DOHH2 (cell line): ENCODE measurements around the gene CBFA2T3.

Experiments used
- H3F3A ChIP-seq: fragments of 200-600 bp; sonication (generic), shearing (Covaris generic); 2 replicates; pipeline ENCODE4 v1.6.0; 2016; ENCODE audit warnings: antibody characterized with exemption, mild to moderate bottlenecking; ENCODE audit not compliant: control insufficient read depth, insufficient read depth
- H3K27ac ChIP-seq: fragments of 200-600 bp; sonication (generic); 2 replicates; pipeline ENCODE4 v1.5.1; 2014; ENCODE audit warnings: low read depth, mild to moderate bottlenecking, low read length, moderate library complexity
- H3K27me3 ChIP-seq: fragments of 200-600 bp; sonication (generic); 2 replicates; pipeline ENCODE4 v1.6.1; 2014; ENCODE audit warnings: mild to moderate bottlenecking, low read length, mixed read lengths; ENCODE audit not compliant: control insufficient read depth
- H3K36me3 ChIP-seq: fragments of 200-600 bp; sonication (generic); 2 replicates; pipeline ENCODE4 v1.6.1; 2014; ENCODE audit warnings: mild to moderate bottlenecking, low read length, moderate library complexity, mixed read lengths; ENCODE audit not compliant: control insufficient read depth
- H3K4me1 ChIP-seq: fragments of 200-600 bp; sonication (generic); 2 replicates; pipeline ENCODE4 v1.6.1; 2014; ENCODE audit warnings: mild to moderate bottlenecking, low read length, mixed read lengths; ENCODE audit not compliant: control insufficient read depth
- H3K4me2 ChIP-seq: fragments of 200-600 bp; sonication (generic); 2 replicates; pipeline ENCODE4 v1.6.0; 2014; ENCODE audit warnings: mild to moderate bottlenecking, low read length, moderate library complexity
- H3K4me3 ChIP-seq: fragments of 200-600 bp; sonication (generic); 2 replicates; pipeline ENCODE4 v1.5.1; 2014; ENCODE audit warnings: mild to moderate bottlenecking, low read length, mixed read lengths
- H3K79me2 ChIP-seq: fragments of 200-600 bp; sonication (generic); 2 replicates; pipeline ENCODE4 v1.6.1; 2014; ENCODE audit warnings: mild to moderate bottlenecking, low read length, mixed read lengths; ENCODE audit not compliant: control insufficient read depth
- H3K9me2 ChIP-seq: fragments of 200-600 bp; sonication (generic); replicated peaks from 2 replicates; pipeline ENCODE4 v1.6.1; 2014; ENCODE audit warnings: mild to moderate bottlenecking, low read length, mixed read lengths; ENCODE audit not compliant: control insufficient read depth
- H3K9me3 ChIP-seq: fragments of 200-600 bp; sonication (generic); 2 replicates; pipeline ENCODE4 v1.6.1; 2014; ENCODE audit warnings: antibody characterized with exemption, low read length, mixed read lengths; ENCODE audit not compliant: control insufficient read depth, insufficient read depth
- H4K20me1 ChIP-seq: fragments of 200-600 bp; sonication (generic); 2 replicates; pipeline ENCODE4 v1.6.0; 2014; ENCODE audit warnings: low read depth, mild to moderate bottlenecking, antibody characterized with exemption, low read length, moderate library complexity; ENCODE audit not compliant: control insufficient read depth, insufficient read depth
- EZH2phosphoT487 ChIP-seq: fragments of 200-600 bp; sonication (generic); IDR thresholded peaks from 2 replicates; pipeline ENCODE4 v1.6.1; 2017; ENCODE audit warnings: borderline replicate concordance, mild to moderate bottlenecking, antibody characterized with exemption, low read length, moderate library complexity, mixed read lengths
- TF ChIP-seq, protein P1 (sequence below): fragments of 200-600 bp; sonication (generic); IDR thresholded peaks from one replicate; pipeline ENCODE4 v1.5.1; 2014; ENCODE audit warnings: antibody characterized with exemption, mild to moderate bottlenecking, low read depth, low read length; ENCODE audit not compliant: poor library complexity, severe bottlenecking

The CBFA2T3 gene

DNA sequence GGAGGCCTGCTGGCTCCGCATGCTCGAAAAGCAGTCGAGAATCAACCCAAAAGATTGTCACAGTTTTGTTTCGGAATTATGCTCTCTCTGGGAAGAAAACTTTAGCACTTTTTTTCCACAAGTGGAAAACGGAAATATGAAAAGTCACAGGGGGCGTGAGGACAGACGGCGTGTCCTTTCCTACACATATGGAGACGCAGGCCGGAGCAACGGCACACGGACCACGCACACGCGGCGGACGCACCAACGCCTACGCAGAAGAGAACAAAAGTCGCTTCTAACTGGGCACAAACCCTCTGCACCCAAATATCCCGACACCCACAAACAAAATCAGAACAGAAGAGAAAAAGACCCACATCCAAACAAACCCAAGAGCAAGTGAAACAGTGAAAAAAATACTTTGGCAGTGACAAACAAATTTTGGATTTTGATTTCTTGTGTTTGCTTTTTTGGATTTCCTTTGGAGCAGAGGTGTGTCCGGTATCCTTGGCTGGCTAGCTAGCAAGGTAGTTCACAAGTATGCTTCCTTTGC lies 101.2 kb downstream of the CBFA2T3 start:
- no peaks in the 10 kb centered on the region for H3K79me2 ChIP-seq
- TF ChIP-seq EZH2phosphoT487 = no peak
- TF ChIP-seq, protein P1, sequence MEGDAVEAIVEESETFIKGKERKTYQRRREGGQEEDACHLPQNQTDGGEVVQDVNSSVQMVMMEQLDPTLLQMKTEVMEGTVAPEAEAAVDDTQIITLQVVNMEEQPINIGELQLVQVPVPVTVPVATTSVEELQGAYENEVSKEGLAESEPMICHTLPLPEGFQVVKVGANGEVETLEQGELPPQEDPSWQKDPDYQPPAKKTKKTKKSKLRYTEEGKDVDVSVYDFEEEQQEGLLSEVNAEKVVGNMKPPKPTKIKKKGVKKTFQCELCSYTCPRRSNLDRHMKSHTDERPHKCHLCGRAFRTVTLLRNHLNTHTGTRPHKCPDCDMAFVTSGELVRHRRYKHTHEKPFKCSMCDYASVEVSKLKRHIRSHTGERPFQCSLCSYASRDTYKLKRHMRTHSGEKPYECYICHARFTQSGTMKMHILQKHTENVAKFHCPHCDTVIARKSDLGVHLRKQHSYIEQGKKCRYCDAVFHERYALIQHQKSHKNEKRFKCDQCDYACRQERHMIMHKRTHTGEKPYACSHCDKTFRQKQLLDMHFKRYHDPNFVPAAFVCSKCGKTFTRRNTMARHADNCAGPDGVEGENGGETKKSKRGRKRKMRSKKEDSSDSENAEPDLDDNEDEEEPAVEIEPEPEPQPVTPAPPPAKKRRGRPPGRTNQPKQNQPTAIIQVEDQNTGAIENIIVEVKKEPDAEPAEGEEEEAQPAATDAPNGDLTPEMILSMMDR = no peak
- peaks cover 34% of the 10 kb centered on the region for H3K36me3 ChIP-seq
- H3K27me3 ChIP-seq = peaks cover 18% of the 10 kb centered on the region
- peaks cover 7% of the 10 kb centered on the region for H3F3A ChIP-seq
- H3K9me2 ChIP-seq = no peaks in the 10 kb centered on the region
- no peak overlapping the region for H3K27ac ChIP-seq
- H3K4me3 ChIP-seq = no peak overlapping the region
- H3K4me2 ChIP-seq = no peak overlapping the region
- H4K20me1 ChIP-seq = no peaks in the 10 kb centered on the region
- no peaks in the 10 kb centered on the region for H3K4me1 ChIP-seq
- H3K9me3 ChIP-seq = no peaks in the 10 kb centered on the region

DNA sequence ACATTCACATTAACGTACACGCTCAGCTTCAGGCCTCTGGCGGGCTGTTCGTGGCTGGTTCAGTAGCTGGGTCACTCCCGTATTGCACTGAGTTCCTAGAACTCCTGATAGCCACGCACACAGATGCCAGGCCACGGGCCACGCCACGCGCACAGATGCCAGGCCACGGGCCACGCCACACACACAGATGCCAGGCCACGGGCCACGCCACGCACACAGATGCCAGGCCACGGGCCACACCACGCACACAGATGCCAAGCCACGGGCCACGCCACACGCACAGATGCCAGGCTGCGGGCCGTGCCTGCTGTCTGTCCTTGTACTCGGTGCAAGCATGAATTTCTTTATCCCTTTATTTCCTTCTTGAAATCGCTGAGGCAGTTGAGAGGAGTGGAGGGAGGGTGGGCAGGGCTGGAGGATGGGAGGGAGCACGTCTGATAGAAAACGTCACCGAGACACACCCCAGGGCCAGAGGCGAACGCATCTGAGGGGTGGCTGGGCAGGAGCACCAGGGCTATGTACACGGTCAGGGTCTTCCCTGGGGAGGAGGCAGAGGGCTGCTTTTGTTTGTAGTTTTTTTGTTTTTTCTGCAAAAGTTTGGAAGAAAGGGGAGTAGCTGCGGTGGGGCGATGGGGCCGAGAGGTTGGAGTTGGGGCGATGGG lies 101.9 kb downstream of the CBFA2T3 start:
- no peaks in the 10 kb centered on the region for H3K9me3 ChIP-seq
- H3K27me3 ChIP-seq = peaks cover 24% of the 10 kb centered on the region
- no peaks in the 10 kb centered on the region for H3K79me2 ChIP-seq
- H3K27ac ChIP-seq = no peak overlapping the region
- H4K20me1 ChIP-seq = no peaks in the 10 kb centered on the region
- no peaks in the 10 kb centered on the region for H3K9me2 ChIP-seq
- H3K4me3 ChIP-seq = no peak overlapping the region
- H3K4me2 ChIP-seq = no peak overlapping the region
- H3F3A ChIP-seq = peaks cover 7% of the 10 kb centered on the region
- TF ChIP-seq, protein P1 = no peak
- TF ChIP-seq EZH2phosphoT487 = no peak
- H3K4me1 ChIP-seq = no peaks in the 10 kb centered on the region
- H3K36me3 ChIP-seq = peaks cover 28% of the 10 kb centered on the region

DNA sequence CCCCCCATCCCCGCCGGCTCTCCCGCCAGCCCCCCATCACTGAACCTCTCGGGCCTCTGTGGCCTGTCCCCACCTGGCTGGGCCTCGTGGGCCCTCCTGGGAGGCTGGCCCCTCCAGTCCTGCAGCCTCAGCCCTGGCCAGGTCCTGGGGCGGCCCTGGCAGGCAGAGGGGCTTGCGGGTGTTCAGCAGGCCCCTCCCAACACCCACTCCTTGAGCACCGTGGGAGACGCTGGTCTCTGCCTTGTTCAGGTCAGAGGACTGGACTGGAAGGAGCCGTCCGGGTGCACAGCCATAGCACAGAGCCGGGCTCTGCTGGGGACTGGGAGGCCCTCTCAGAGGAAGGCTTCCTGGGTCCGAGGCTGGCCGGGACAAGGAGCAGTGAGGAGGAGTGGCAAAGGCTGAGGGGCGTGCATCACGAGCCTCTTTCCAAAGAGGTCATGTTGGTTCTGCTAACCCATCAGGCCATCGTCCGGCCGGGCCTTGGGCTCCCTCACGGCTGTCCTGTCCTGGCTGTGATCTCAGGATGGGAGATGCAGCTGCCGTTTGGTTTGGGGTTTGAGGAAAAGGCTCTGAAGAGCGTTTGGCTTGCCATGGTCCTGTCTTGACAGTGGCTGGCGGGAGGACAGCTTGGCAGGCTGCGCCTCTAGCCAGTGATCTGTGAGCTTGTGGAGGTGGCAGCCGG lies 104.2 kb downstream of the CBFA2T3 start:
- no peak overlapping the region for H3K4me2 ChIP-seq
- no peaks in the 10 kb centered on the region for H3K9me3 ChIP-seq
- no peaks in the 10 kb centered on the region for H4K20me1 ChIP-seq
- peaks cover 37% of the 10 kb centered on the region for H3K27me3 ChIP-seq
- no peak overlapping the region for H3K27ac ChIP-seq
- no peaks in the 10 kb centered on the region for H3K79me2 ChIP-seq
- no peaks in the 10 kb centered on the region for H3K9me2 ChIP-seq
- H3F3A ChIP-seq = peaks cover 7% of the 10 kb centered on the region
- TF ChIP-seq, protein P1 = no peak
- TF ChIP-seq EZH2phosphoT487 = no peak
- peaks cover 9% of the 10 kb centered on the region for H3K36me3 ChIP-seq
- no peak overlapping the region for H3K4me3 ChIP-seq
- no peaks in the 10 kb centered on the region for H3K4me1 ChIP-seq
